CD4-positive, alpha-beta T cell treated with Interleukin-12 subunit alpha and Interleukin-12 subunit beta, for 1 hour (primary cell): Measurements from ENCODE around the gene DCX.
A peak's percentile ranks its signal among the peaks of the same experiment; 100 is the strongest.

Experiments
- DNase-seq: peaks from one replicate; pipeline ENCODE4 v3.0.0-alpha.2; 2020

The DCX gene

GRCh38 chrX:111411983-111412382 lies at the start of gene DCX:
Gene DCX (minus strand): TSS chrX:111412192. CDS start chrX:111410398, 1,794 bp downstream.
- no peak for DNase-seq

DNA sequence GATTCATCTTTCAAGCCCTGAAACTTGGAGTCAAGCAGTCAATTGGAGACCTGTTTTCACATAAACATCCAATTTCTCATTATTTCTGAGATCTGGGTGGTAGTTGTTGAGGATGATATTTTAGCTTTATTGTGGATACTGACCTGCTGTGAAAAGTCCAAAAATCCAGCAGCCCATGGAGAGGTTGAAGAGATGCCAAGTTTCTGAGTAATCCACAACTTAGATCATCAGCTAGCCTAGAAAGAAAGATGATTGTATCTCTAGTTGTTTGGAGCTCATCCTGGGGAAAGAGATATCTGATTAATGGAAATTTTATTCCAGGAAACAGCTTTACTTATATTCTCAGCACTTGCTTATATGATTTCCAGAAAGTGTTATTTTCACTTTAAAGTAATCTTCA lies 48.6 kb upstream of the DCX start:
- no peak for DNase-seq

DNA sequence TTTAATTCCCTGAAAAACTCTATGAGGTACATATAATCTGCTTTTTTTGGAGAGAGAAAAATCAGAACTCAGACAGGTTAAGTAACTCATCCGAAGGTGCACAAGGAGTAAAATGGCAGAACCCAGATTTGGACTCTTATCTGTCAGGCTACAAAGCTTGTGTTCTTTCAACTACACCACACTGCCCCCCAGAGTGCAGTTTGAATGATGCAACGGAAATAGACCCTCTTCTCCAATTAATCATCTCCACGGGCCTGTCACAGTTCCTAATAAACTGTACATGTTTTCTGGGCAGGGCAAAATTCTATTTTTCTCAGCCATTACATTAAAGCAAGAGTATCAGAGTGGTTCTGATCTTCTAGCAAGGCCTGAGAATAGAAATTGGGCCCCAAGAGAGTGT lies 35.3 kb upstream of the DCX start:
- peak; percentile 0 for DNase-seq

DNA sequence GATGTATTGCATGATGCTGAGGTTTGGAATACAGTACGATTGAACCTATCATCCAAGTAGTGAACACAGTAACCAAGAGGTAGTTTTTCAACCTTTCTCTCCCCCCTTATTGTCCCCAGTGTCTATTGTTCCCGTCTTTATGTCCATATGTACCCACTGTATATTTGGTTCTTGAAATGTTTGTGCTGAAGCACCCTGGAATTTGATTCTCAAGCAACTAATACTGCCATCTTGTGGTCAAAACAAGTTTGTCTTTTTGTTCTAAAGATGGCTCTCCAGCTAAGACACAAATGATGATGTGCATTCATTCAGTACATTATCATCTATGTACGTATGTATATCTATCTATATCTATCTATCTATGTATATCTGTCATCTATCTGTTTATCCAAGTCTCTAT lies 33.5 kb upstream of the DCX start:
- peak; percentile 28 for DNase-seq

GRCh38 chrX:111444881-111445280 lies 32.9 kb upstream of the DCX start:
- no peak for DNase-seq

- no peak for DNase-seq
Observed at GRCh38 chrX:111443946-111444345, 32.0 kb upstream of the DCX start.

DNA sequence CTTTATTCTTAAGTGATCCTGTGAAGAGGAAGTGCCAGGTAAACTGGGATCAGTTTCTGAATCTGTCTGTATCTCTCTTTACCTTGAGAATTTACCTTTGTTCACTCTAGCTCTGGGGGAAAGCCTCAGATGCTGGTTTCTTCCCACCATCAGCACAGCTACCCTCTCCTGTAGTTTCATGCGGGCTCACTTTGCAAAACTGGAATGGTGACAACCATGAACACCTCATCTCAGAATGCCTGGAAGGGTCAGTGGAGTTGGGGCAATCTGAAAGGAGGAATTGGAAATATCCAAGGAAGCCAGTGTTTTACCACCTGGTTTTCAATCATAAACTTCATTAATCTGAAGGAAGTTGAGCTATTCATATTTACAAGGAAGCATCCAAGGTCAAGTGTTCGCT lies 30.8 kb upstream of the DCX start:
- no peak for DNase-seq

GRCh38 chrX:111435469-111435868 lies 23.5 kb upstream of the DCX start:
- no peak for DNase-seq

DNA sequence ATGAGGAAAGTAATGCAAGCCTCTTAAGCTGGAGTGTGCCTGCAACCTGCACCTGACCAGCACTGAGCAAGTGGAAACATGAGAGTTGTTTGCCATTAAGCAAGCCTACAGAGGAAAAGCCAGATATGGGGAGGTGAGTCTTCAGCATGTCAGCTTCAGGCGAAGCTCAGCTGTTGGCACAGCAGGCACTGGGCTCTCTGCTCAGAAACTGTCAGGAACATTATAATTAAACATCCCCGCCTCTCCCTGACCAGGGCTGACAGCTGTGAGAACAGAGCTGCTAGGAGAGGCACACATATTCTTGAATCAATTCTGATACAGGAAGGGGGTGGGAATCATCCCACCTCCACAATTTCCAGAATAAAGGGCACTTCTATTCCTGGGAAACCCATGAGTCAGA lies 19.0 kb upstream of the DCX start:
- no peak for DNase-seq

- no peak for DNase-seq
Observed at GRCh38 chrX:111411557-111411956, 435 bp downstream of the DCX start.

- DNase-seq, result no peak
Observed at GRCh38 chrX:111410590-111411078, 1.4 kb downstream of the DCX start.

GRCh38 chrX:111409326-111409725 lies 2.7 kb downstream of the DCX start:
- no peak for DNase-seq

GRCh38 chrX:111407948-111408347 lies 4.0 kb downstream of the DCX start:
- no peak for DNase-seq

GRCh38 chrX:111402344-111402743 lies 9.6 kb downstream of the DCX start:
- no peak for DNase-seq

DNA sequence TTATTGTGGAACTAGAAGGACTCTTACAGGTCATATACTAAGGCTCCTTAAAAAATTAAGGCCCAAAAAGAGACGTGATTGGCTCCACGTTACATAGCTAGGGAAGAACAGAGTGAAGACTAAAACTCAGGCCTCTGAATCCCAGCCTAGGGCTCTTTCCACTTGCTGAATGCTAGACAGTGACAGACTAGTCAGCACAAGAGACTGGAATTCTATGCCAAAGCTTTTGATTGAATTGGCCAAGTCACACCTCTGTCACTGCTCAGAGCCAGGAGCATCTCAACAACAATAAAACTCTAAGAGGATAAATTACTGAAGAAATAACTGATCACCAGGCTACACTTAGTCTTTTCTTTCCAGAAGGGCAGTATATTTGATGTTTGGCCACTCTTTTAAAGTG lies 16.8 kb downstream of the DCX start:
- DNase-seq, result no peak

- DNase-seq, result no peak
Observed at GRCh38 chrX:111394569-111394968, 17.4 kb downstream of the DCX start.

GRCh38 chrX:111387470-111388070 lies 24.4 kb downstream of the DCX start:
- no peak for DNase-seq

DNA sequence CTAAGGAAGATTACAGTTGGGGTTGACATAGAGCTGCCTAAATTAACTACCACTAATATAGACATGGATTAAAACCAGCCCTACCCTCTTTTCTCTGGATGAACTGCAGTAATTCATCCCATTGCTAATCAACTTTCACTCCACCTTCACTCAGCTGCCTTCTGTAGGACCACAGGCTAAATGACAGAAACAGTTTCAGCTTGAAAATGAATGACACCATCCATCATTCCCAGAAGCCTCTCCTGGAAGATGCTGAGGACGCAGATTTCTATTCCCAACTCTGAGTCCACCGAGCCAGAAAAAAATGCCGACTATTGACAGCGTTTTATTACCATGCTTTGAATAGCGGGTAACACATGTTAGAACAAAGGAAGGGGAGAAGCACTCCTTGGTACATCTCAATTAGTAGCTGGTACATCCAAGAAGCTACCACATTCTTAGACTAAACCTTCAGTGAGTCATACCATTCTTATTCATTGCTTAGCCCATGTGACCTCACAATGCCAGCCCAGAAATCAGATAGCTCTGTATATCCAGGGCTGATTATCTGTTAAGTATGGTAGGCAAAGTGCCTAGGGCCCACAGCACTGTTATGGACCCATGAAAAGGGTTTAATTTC lies 25.3 kb downstream of the DCX start:
- no peak for DNase-seq

DNA sequence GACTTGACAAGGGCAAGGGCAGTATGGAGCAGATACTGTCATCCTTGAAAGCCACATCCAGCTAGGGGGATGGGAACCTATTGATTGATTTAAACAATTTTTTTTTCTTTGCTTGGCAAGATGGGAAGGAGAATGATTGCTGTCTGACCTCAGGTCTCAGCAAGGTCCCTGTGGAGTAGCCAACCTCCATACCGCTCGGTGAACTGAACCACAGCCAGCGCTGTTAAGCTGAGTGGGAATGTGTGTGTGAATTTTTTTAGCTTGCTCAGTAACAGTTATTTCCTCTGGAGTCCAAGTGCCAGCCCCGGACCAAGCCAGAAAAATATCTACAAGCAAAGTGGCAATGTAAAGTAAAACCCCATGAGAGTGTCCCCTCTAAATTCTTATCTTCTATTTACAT lies 25.9 kb downstream of the DCX start:
- no peak for DNase-seq

- no peak for DNase-seq
Observed at GRCh38 chrX:111382277-111382676, 29.7 kb downstream of the DCX start.

DNA sequence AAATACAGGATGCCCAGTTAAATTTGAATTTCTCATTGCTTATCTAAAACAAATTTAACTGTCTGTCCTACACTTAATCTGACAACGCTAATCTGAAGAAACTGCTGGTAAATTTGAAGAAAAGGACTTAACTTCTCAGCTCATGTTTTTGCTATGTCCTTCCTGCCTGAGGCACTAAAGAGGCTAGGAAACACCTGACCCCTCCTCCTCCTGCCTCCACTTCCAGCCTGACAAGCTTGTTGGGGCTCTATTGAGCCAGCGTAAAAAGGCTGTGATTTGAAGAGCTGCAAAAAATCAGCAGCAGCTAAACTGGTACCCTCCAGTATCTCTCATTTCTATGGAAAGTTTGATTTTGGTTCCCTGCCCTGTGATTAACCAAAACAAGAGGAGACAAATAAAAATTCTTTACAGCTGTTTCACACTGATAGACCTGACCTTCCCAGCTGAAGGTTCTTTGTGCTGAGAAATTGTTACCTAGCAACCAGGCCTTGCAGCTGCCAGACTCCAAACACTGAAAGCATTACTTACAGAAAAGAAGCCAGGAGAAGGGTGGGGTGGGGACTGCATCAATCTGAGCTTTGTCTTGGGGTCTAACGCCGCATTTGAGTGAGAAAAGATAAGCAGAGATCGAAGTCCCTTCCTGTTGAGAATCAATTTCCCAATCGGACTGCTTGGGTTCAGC lies 35.0 kb downstream of the DCX start:
- DNase-seq, result no peak

DNA sequence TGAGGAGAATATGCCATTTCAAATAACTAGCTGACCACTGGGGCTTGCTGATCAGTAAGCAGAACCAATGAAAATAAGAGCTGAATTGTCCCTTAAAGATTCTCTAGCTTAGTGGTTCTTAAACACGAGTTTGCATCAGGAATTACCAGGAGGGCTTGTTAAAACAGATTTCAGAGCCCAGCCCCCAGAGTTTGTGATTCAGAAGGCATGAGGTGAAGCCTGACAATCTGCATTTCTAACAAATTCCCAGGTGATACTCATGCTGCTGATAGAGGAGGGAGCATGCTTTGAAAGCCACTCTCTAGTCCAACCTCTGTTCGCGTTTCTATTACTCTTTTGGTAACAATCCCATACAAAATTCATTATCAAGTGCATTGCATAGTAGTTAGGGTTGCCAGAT lies 35.5 kb downstream of the DCX start:
- DNase-seq, result no peak

DNA sequence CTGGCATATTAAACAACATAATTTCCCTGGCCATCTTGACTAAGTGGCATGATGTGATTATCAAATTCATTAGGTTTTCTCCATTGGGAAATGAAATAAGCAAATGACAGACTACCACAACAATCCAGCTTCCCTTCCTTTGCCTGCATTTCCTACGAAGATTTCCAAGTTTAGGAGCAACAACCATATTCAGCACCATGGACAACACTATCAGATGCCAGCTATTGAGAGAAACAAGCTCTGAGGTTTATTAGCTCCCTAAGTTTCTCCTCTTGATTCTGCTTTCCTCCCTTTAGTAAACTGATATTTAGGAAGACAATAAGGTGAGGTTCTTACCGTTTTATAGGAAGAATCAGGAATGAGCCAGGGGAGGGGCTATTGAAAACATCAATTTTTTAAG lies 36.2 kb downstream of the DCX start:
- no peak for DNase-seq

DNA sequence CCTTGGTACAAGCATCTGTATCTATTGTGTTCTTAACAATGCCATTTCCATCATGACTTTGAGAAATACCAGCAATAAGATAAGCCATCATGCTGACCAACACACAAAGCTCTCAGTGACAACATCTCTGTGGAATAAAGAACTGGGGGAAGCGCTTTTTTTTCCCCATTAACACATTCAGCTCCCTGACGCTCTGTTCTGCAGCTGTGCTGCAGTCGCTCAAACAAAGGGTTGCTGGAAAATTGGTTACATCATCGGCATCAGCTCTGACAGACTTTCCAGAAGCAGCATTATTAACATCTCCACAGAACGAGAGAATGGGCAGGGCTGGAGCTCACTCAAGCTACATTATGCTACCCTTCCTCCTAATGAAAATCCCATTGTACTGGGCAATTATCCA lies 39.9 kb downstream of the DCX start:
- no peak for DNase-seq
